Sciatic nerve (tissue), 2 donors: ENCODE measurements around the gene MEI1. TPM values are rescaled to one million over a fixed set of nuclear protein-coding genes. Genes with fewer than 3 reads are reported as not detected.
"Not testable (repeated sequence)": the region's sequence is repeated elsewhere in the genome, so short reads cannot be mapped to it uniquely, and the experiment has no call there.

Experiments used
- ATAC-seq: fragments of 200-7000 bp; cut with Tn5 transposase; one replicate; pipeline ENCODE4 v1.9.1; 2020; ENCODE audit warnings: mild to moderate bottlenecking, moderate library complexity
- DNase-seq: peaks from one replicate; pipeline ENCODE4 v3.0.0-alpha.2; 2020; ENCODE audit warnings: low spot score
- intact Hi-C: fragments of 100-400 bp; cut with DNase I; formaldehyde crosslinking; loops from one replicate; pipeline ENCODE4 v1.14.2; 2022
- total RNA-seq: library from RNA; stranded (reverse); fragmentation: NEBNext Ultra II Directional; extraction: Animal tissue kit (Norgen Biotek cat#: 25700); gene quantifications from one replicate; pipeline ENCODE4 v1.2.1, GENCODE V29; 2021
- donor health status: DM: no; HTN: no; CAD: no.
- donor health status: DM: no; HTN: no; CAD: no.

MEI1 gene
- total RNA-seq = 2.9 TPM

- DNase-seq (peak; percentile 91), ATAC-seq (peak; percentile 85)
- intact Hi-C loops = loop anchor here (5.0 kb wide), 1 partner anchor 243 kb away; no protein-coding TSS in a partner anchor
Measured at GRCh38 chr22:41699264-41700107, at the start of gene MEI1. MEI1 (plus strand) TSS chr22:41699503; CDS start chr22:41699539, 36 bp downstream.

- no peak for ATAC-seq
- intact Hi-C loops = no loop called here
- no peak for DNase-seq
Measured at GRCh38 chr22:41650229-41650628, 49.1 kb upstream of the MEI1 start.

- no peak for ATAC-seq
- intact Hi-C loops = no loop called here
Measured at GRCh38 chr22:41650821-41651220, 48.5 kb upstream of the MEI1 start.

GRCh38 chr22:41654322-41654721, 45.0 kb upstream of the MEI1 start:
- DNase-seq = no peak
- ATAC-seq = no peak
- intact Hi-C loops = no loop called here

More at GRCh38 chr22:41650821-41651220, 48.5 kb upstream of the MEI1 start:
- no peak for DNase-seq

GRCh38 chr22:41656556-41656955, 42.7 kb upstream of the MEI1 start:
- DNase-seq = no peak
- intact Hi-C loops = no loop called here
- ATAC-seq = no peak

- ATAC-seq = no peak
- intact Hi-C loops = no loop called here
- DNase-seq = no peak
Measured at GRCh38 chr22:41657709-41658108, 41.6 kb upstream of the MEI1 start.

- intact Hi-C loops = no loop called here
- no peak for DNase-seq
- no peak for ATAC-seq
Measured at GRCh38 chr22:41658869-41659268, 40.4 kb upstream of the MEI1 start.

GRCh38 chr22:41659941-41660340, 39.4 kb upstream of the MEI1 start:
- intact Hi-C loops = no loop called here
- ATAC-seq (no peak), DNase-seq (no peak)

- ATAC-seq = no peak
- intact Hi-C loops = no loop called here
- DNase-seq = no peak
Measured at GRCh38 chr22:41660416-41660815, 38.9 kb upstream of the MEI1 start.

GRCh38 chr22:41661088-41661487, 38.2 kb upstream of the MEI1 start:
- no peak for DNase-seq
- intact Hi-C loops = no loop called here
- no peak for ATAC-seq

- ATAC-seq = no peak
- intact Hi-C loops = no loop called here
- no peak for DNase-seq
Measured at GRCh38 chr22:41661713-41662112, 37.6 kb upstream of the MEI1 start.

GRCh38 chr22:41663594-41663993, 35.7 kb upstream of the MEI1 start:
- ATAC-seq, intact Hi-C loops, DNase-seq: not testable (repeated sequence)

- intact Hi-C loops = no loop called here
- ATAC-seq = no peak
- no peak for DNase-seq
Measured at GRCh38 chr22:41664490-41664889, 34.8 kb upstream of the MEI1 start.

- ATAC-seq (no peak), DNase-seq (no peak)
- intact Hi-C loops = no loop called here
Measured at GRCh38 chr22:41664951-41665350, 34.4 kb upstream of the MEI1 start.

GRCh38 chr22:41668971-41669911, 30.1 kb upstream of the MEI1 start:
- intact Hi-C loops = no loop called here
- ATAC-seq (no peak), DNase-seq (no peak)

- DNase-seq, intact Hi-C loops, ATAC-seq: not testable (repeated sequence)
Measured at GRCh38 chr22:41672096-41672495, 27.2 kb upstream of the MEI1 start.

- intact Hi-C loops = no loop called here
- ATAC-seq = no peak
- DNase-seq = no peak
Measured at GRCh38 chr22:41672780-41673509, 26.4 kb upstream of the MEI1 start.

- intact Hi-C loops = no loop called here
- ATAC-seq = no peak
- no peak for DNase-seq
Measured at GRCh38 chr22:41674846-41675340, 24.4 kb upstream of the MEI1 start.

GRCh38 chr22:41676134-41676533, 23.2 kb upstream of the MEI1 start:
- DNase-seq (no peak), ATAC-seq (no peak)
- intact Hi-C loops = no loop called here
